T follicular helper cell (primary cell): Measurements from ENCODE around the gene URB2.

ENCODE experiments used
- DNase-seq: peaks from one replicate; pipeline ENCODE4 v3.0.0-alpha.2; 2020; ENCODE audit warnings: low read depth

URB2 gene

DNA sequence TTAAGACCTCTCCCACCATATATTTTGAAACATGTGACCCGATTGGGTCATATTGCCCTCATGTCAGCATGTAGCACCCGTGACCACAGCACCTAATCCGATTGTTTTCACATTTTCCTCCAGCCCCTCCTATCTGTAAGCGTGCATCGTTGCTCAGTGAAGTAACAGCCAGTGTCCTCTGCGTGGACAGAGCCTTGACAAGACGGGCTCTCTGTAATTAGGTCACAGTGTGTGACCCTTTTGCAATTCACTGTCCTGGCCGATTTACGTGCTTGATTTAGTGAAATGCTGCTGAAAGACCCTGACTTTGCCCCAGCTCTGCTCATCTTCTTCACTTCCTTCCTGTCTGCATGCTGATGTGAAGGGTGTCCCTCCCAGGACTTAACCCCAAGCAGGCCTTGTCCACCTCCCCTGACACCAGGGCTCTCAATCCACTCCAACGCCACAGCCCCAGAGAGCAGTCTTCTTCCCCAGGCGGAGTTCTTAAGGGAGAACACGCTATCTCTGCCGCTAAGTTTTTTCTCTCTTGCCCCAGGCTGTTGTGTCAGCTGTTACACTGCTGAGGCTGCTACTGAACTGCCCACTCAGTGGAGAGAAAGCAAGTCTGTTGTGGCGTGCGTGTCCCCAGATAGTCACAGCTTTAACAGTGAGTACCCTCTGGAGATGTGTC is 19.4 kb downstream of the URB2 start:
- DNase-seq = no peak

GRCh38 chr1:229648406-229648805 is 22.4 kb downstream of the URB2 start:
- no peak for DNase-seq

GRCh38 chr1:229650045-229650444 is 24.0 kb downstream of the URB2 start:
- no peak for DNase-seq

GRCh38 chr1:229651546-229651945 is 25.5 kb downstream of the URB2 start:
- DNase-seq = no peak

DNA sequence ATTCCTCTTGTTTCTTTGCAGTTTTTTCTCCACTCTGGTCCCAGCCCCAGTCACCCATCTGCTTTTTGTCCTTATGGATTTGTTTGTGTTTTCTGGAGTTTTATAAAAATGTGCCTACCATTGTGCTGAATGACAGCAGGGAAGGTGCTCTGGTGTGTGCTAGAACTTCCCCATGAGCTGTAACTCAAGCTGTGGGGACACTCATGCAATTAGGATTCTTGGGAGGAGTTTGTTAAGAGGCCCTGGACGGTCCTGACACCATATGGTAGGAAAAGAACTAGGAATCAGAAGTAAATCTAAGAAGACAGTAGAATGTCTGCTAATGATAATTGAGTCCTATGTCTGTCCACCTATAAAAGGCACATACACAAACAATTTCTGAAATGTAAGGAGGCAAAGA is 27.4 kb downstream of the URB2 start:
- DNase-seq = no peak

DNA sequence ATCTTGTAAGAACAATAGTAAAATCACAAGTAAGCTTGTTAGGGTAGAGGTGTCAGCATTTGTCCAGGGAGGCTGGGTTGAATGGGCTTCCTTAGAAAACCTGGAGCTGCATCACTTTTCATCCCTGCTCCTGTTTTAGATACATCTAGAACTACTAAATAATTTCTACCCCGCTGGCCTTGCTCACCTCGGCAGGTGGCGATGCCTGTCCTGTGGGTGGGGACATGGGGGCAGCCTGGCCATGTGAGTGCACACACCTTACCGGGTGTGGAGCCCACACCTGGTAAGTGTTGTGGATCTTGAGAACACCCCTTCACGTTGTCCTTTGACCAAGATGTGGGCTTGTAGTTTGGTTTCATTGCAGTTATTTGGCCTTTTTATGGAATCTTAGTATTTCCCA is 29.7 kb downstream of the URB2 start:
- no peak for DNase-seq

DNA sequence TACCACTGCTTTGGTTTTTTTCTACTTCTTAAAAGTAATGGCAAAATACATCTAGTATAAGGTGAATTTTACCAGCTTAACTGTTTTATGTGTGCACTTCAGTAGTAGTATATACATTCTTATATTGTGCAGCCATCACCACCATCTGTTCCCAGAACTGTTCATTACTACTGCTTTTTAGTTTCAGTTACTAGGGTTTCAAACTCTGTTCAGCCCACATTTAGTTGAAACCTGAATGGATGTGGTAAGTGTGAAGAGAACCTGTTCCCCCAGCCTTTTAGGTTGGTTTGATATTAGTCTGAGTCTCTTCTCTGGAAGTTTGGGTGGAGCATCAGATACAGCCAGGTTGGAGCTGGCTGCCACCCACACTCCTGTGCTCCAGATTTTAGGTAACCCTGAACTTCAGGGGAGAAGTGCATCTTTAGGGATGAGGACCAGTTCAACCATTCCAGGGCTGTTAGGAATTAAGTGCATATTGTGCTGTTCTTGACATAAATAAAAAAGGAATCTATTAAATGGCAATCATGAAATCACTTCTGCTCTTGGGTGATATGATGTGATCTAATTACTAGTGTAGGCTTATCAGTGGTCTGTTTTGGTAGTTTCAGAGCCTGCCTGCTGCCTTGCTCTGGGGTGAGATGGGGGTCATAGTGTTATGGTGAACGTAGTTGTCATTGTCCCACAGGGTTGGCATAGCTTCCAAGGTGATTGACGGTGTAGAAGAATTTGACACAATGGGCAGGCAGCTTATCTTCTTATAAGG is 32.1 kb downstream of the URB2 start:
- DNase-seq = no peak

DNA sequence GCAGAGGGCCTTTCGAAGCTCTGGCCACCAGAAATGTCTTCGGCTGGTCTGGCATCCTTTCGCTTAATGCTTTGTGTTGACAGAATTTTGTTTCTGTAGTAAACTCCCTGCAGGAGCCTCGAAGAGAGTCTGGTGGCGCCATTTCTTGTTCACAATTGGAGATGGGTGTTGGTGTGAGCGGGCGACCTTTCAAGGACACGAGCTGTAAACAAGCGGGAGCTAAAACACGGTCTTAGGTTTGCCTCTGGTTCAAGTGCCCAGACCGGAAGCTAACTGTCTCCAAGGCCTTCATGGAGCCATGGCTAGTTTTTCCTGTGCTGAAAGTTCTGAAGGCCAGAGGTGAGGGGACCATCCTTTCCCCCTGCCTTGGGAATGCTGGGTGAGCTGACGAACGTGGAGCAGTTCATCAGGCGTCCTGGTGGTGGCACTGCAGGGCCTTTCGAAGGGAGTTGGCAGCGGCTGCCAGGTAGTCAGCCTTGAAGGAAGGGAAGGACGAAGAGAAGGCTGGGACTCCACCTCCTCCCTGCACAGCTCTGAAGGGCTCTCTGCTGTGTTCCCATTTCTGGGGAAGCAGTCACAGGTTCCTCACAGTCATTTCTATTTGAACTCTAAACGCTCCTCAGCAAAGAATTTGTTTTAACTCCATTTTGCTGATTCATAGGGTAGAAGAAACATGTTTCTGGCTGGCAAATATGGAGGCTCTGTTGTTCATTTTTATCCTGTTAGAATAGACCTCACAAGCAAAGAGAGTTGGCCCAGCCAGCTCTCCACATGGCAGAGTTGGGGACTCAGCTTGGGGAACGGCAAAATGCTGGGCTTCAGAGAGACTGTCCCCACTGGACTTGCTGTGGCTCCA is 35.2 kb downstream of the URB2 start:
- DNase-seq = peak; percentile 57

GRCh38 chr1:229661897-229662296 is 35.9 kb downstream of the URB2 start:
- no peak for DNase-seq

GRCh38 chr1:229664133-229664689 is 38.2 kb downstream of the URB2 start:
- DNase-seq = peak; percentile 40

DNA sequence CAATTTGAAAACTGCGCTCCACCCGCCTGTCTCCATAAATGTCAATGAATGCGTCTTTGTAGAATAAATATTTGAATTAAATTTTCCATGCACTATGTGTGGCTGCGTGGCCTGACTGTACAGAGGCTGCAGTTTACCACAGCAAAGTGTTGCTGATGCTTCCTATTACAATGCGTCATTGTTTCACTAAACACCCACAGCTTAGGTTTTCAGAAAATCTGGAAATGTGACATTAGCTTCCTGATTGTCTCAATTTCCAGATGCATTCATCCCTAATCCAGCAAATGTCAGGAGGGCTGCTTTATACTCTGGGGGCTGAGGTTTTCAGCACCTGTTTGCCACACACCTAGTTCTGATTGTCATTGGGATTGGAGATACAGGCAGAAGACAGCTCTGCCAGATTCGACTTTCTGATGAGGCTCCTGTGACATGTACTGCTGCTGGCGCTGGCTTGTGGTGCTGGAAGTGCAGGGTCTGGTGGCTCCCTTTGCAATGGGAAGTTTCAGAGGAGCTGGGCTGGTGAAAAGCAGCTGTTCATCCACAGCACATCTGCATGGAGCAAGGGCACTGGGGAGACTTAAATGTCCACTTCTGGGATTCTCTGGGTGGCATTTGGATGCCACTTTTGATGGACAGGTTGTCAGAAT is 40.0 kb downstream of the URB2 start:
- DNase-seq = no peak

- DNase-seq = no peak
Measured at GRCh38 chr1:229666585-229666984, 40.5 kb downstream of the URB2 start.

DNA sequence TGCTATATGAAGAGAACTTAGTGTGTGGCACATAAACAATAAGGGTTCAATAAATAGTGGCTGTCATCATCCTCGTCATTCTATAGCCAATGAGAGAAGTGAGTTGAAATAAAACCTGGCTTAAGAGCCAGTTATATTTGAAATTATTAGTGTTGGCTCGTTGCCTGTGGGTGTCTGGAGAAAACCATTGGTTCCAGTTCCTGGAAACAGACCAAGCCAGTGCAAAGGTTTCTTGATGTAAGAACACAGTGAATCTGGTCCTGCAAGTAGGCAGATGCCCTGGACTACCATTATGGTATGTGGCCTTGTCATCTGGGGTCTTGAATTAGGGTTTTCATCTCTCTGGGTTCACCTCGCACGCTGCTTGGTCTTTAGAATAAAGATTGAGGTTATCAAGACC is 43.3 kb downstream of the URB2 start:
- no peak for DNase-seq

GRCh38 chr1:229671310-229671709 is 45.3 kb downstream of the URB2 start:
- DNase-seq = no peak

GRCh38 chr1:229672246-229672645 is 46.2 kb downstream of the URB2 start:
- no peak for DNase-seq

DNA sequence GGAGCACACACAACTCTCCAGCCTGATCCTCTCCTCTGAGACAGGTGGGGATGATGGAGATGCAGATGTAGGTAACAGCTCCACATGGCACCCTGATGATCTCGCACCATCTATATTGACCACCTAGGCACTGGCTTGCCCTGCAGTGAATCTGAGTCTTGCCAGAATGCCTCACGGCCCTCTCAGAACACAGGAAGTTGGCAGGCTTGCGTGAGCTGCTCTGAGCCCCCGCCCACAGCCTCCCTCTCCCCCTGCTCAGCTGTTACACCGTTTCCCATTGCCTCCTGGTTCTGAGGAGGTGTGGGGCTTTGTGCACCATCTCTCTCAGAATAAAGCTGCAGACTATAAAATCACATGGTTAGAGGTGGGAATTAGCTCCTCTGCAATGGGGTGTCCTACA is 48.0 kb downstream of the URB2 start:
- no peak for DNase-seq

GRCh38 chr1:229675396-229675795 is 49.3 kb downstream of the URB2 start:
- DNase-seq = no peak

DNA sequence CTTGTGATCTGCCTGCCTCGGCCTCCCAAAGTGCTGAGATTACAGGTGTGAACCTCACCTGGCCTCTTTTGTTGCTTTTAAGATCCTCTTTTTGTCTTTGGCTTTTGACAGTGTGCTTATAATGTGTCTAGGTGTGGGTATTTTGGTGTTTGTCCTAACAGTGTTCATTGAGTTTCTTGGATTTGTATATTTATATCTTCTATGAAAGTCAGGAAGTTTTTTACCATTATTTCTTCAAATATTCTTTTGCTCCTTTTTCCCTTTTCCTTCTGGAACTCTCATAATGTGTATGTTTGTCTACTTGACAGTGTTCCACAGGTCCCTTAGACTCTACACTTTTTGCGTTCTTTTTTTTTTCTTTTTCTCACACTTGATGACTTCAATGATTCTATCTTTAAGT is 59.1 kb downstream of the URB2 start:
- DNase-seq = no peak

- no peak for DNase-seq
Measured at GRCh38 chr1:229689273-229689672, 63.2 kb downstream of the URB2 start.

DNA sequence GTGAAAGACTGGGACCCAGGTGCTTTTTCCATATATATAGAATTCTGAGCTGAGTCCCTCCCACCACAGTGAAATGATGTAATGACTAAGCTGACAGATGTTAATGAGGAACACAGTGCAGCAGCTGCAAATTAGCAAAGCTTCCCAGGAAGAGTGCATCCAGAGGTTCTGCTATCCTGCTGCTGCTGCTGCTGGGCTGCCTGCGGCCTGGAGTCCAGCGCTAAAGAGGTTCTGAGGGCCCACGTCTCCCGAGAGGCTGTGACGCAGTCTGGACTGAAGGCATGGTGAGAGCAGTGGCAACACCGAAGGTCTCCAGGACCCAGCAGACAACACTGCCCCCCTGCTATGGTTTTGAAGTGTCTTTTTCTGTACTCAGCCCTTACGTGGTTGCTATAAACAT is 63.9 kb downstream of the URB2 start:
- DNase-seq = no peak

GRCh38 chr1:229690662-229691061 is 64.6 kb downstream of the URB2 start:
- DNase-seq = no peak

DNA sequence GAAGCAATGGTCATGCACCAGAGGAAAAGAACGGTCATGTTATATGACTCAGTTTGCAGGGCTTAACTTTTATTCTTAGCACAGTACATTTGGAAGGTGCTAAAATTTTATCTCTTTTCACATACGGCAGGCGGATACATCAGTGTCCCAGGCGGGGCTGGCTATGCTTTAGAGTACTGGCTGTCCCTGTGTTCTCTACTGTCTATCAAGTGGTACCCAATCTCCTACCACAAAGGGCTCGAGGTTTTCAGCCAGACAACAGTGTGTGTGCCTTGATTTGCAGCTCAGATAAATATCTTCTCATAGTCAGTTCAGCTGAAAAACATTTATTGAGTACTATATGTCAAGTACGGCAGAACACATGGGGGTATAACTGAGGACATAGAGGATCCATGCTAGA is 65.3 kb downstream of the URB2 start:
- no peak for DNase-seq
